HG02759 (cell line): Measurements from ENCODE around the gene SPHK2.
"Not testable (repeated sequence)": the region's sequence is repeated elsewhere in the genome, so short reads cannot be mapped to it uniquely, and the experiment has no call there.

ENCODE experiments used
- ATAC-seq: cut with Tn5 transposase; IDR thresholded peaks from one replicate; pipeline ENCODE4 v1.9.1; 2021; ENCODE audit warnings: mild to moderate bottlenecking, moderate library complexity; ENCODE audit not compliant: unreplicated experiment

SPHK2 gene

GRCh38 chr19:48676887-48677286, 57.6 kb downstream of the SPHK2 start:
- no peak for ATAC-seq

- ATAC-seq: no peak
These were observed 58.9 kb downstream of the SPHK2 start for GRCh38 chr19:48678201-48678600.

DNA sequence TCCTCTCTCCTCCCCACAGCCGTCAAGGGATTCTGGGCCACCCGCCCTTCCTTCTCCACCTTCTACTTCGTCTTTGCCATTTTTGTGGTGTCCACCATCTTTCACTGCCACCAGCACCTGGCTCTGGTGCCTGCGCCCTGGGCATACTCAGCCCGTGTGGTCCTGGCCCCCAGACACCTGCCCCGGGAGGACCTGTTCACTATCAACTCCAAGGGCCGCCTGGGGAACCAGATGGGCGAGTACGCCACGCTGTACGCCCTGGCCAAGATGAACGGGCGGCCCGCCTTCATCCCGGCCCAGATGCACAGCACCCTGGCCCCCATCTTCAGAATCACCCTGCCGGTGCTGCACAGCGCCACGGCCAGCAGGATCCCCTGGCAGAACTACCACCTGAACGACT, 60.7 kb downstream of the SPHK2 start:
- ATAC-seq: not testable (repeated sequence)
